Activated T-cell treated with anti-CD3 and anti-CD28 coated beads for 1 hour (primary cell): Measurements from ENCODE around the gene CABP7.

Experiments
- DNase-seq: peaks from one replicate; pipeline ENCODE4 v3.0.0-alpha.2; 2020; ENCODE audit warnings: low read depth

Gene CABP7

DNA sequence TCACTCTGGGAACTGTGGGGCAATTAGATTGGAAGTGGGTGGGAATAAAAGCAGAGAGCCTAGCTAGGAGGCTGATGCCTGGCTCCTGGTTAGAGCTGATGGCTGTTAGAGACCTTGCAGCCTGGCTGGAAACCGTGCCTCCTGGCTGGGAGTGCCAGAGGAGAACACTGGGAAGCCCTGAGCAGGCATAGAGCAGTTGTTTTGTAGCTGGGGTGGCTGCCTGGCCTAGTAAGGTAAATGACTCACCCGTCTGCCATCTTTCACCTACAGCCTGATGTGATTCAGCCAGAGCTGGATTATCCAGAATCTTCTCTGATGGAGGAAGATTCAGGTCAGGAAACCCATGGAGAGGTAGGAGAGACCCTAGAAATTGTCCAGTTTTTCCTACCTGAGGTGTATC is 53.4 kb downstream of the CABP7 start:
- no peak for DNase-seq

DNA sequence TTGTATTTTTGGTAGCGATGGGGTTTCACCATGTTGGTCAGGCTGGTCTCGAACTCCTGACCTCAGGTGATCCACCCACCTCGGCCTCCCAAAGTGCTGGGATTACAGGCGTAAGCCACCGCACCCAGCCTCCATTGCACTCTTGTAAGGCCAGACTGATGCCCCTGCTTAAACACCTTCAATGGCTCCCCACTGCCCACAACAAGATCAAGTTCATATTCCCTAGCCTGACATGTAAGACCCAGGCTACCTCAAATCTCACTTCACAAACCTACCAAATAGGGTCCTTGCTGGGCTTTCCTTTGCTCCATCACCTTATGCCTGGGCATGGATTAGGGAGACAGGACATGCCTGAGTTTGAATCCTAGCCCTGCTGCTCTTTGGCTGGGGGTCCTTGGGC is 60.4 kb downstream of the CABP7 start:
- no peak for DNase-seq

DNA sequence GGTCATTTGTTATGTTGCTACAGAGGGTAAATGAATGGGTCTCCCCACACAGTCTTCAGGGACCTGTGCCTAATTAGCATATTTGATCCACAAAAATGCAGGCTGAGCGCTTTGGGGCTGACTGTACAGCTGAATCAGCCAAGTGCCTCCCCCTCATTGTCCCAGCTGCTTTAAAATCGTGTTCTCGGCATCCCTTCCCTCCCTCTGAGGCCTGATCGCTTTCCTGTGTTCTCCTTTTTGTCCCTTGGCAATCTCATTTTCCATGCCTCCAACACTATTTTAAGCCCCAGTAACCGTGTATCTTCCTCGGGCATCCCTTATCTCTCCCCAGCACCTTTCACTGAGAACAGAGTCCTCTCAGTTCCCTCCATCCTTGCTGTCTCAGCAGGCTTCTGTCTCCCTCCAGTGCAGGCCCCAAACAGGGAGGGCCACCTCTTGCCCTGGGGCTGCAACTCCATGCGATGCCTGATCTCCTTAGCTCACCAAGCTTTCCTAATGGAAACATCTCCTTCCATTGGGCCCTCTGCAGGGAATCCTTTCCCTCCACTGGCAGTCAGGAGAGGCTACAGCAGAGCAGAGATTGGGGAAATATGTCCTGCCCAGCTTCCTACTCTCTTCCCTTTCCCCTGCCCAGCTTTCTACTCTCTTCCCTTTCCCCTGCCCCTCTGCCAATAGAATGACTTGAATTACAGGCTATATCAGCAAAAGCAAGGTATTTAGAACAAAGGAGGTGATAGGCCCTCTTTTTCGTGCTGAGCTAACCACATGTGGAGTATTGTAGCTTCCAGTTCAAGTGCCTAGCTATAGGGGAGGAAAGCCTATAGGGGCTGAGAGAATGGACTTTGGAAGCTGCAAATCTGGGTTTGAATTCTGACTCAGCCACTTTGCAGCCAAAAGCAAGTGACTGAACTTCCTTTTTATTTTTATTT is 61.2 kb downstream of the CABP7 start:
- DNase-seq: no peak
